Sigmoid colon (tissue), 4 donors: ENCODE results near the gene KYAT1.
"Not testable (repeated sequence)": the region's sequence is repeated elsewhere in the genome, so short reads cannot be mapped to it uniquely, and the experiment has no call there.

Experiments
- CTCF ChIP-seq, 4 experiments: fragments of 450-650 bp in 3 of 4; fragments of 200-600 bp in 1 of 4; IDR thresholded peaks; one replicate each; pipeline ENCODE4 v1.5.1; 2016 to 2019; ENCODE audit warnings: antibody characterized with exemption in 4 of 4, mild to moderate bottlenecking in 3 of 4, moderate library complexity in 2 of 4
- EP300 ChIP-seq, 4 donors: sonication (generic); formaldehyde crosslinking; IDR thresholded peaks; one replicate each; pipeline ENCODE4 v1.6.1; 2017; ENCODE audit warnings: antibody characterized with exemption in 4 of 4
- POLR2A ChIP-seq, 2 donors: fragments of 450-650 bp; IDR thresholded peaks; one replicate each; pipeline ENCODE4 v1.6.1; 2016; ENCODE audit warnings: antibody characterized with exemption in 2 of 2, mild to moderate bottlenecking in 2 of 2, moderate library complexity in 2 of 2

GRCh38 chr9:128854454-128854853 lies 27.3 kb downstream of the KYAT1 start:
- TF ChIP-seq CTCF, POLR2A, EP300 (IDR thresholded peaks at IDR 0.05): not testable (repeated sequence)
